GM20000 (cell line): ENCODE data around the gene COL6A2.
"Not testable (repeated sequence)": the region's sequence is repeated elsewhere in the genome, so short reads cannot be mapped to it uniquely, and the experiment has no call there.

Experiments used
- DNase-seq: peaks from one replicate; pipeline ENCODE4 v3.0.0; 2012; ENCODE audit warnings: low spot score
- CTCF ChIP-seq: IDR thresholded peaks from 2 replicates; pipeline ENCODE4 v1.5.1; 2012; ENCODE audit warnings: mild to moderate bottlenecking, control low read depth; ENCODE audit errors: extremely low read depth, missing control alignments

Gene COL6A2

GRCh38 chr21:46066591-46067331, 31.2 kb upstream of the COL6A2 start:
- no peak for TF ChIP-seq CTCF
- no peak for DNase-seq

- no peak for DNase-seq
Measured at GRCh38 chr21:46067505-46068201, 30.3 kb upstream of the COL6A2 start.

GRCh38 chr21:46068516-46069079, 29.3 kb upstream of the COL6A2 start:
- TF ChIP-seq CTCF = no peak
- DNase-seq = no peak

More at GRCh38 chr21:46067505-46068201, 30.3 kb upstream of the COL6A2 start:
- no peak for TF ChIP-seq CTCF

- no peak for TF ChIP-seq CTCF
Measured at GRCh38 chr21:46069166-46069565, 28.7 kb upstream of the COL6A2 start.

GRCh38 chr21:46069719-46070279, 28.1 kb upstream of the COL6A2 start:
- no peak for TF ChIP-seq CTCF
- no peak for DNase-seq

More at GRCh38 chr21:46069166-46069565, 28.7 kb upstream of the COL6A2 start:
- DNase-seq = no peak

- no peak for DNase-seq
- no peak for TF ChIP-seq CTCF
Measured at GRCh38 chr21:46071082-46071481, 26.8 kb upstream of the COL6A2 start.

- DNase-seq = not testable (repeated sequence)
Measured at GRCh38 chr21:46076724-46077123, 21.2 kb upstream of the COL6A2 start.
